PC-3 (cell line): ENCODE measurements around the gene NDOR1. TPM values are rescaled to one million over a fixed set of nuclear protein-coding genes. Genes with fewer than 3 reads are reported as not detected.

Experiments
- ATAC-seq: fragments of 200-7000 bp; cut with Tn5 transposase; 2 replicates; pipeline ENCODE4 v1.9.1; 2020; ENCODE audit warnings: mild to moderate bottlenecking, moderate library complexity
- BruUV-seq: library from RNA; stranded (reverse); fragments of 400-500 nt; replicated peaks from 2 replicates; lab custom pipeline; 2021; lab: Mats Ljungman, UMichigan
- CTCF ChIA-PET: fragments of 300-600 bp; sonication (Branson Sonifier 250); formaldehyde crosslinking; loops from one replicate; lab custom pipeline; 2022; ENCODE audit warnings: antibody characterized with exemption; lab: Charles Lee
- POLR2A ChIA-PET: fragments of 300-600 bp; sonication (Branson Sonifier 250); formaldehyde crosslinking; loops from one replicate; lab custom pipeline; 2022; ENCODE audit warnings: antibody characterized with exemption; ENCODE audit not compliant: unreplicated experiment; lab: Charles Lee
- DNase-seq: peaks from one replicate; pipeline ENCODE4 v3.0.0-alpha.2; 2015
- H2AFZ ChIP-seq: fragments of 300-600 bp; sonication (generic); 2 replicates; pipeline ENCODE4 v1.6.0; 2016; ENCODE audit warnings: antibody characterized with exemption, low read length
- H3F3A ChIP-seq: fragments of 300-600 bp; sonication (generic); one replicate; pipeline ENCODE4 v1.6.0; 2017; ENCODE audit warnings: antibody characterized with exemption, low read length, control low read depth, mild to moderate bottlenecking; ENCODE audit not compliant: unreplicated experiment
- H3K27ac ChIP-seq: fragments of 300-600 bp; sonication (generic); 2 replicates; pipeline ENCODE4 v1.5.1; 2016; ENCODE audit warnings: mild to moderate bottlenecking, low read length
- H3K27me3 ChIP-seq: fragments of 300-600 bp; sonication (generic); 2 replicates; pipeline ENCODE4 v1.6.1; 2016; ENCODE audit warnings: low read length, mixed read lengths
- H3K36me3 ChIP-seq: fragments of 300-600 bp; sonication (generic); 2 replicates; pipeline ENCODE4 v1.6.1; 2016; ENCODE audit warnings: low read depth, mixed run types, low read length, mixed read lengths
- H3K4me1 ChIP-seq: fragments of 300-600 bp; sonication (generic); 2 replicates; pipeline ENCODE4 v1.5.1; 2016; ENCODE audit warnings: low read length; ENCODE audit not compliant: insufficient read depth
- H3K4me2 ChIP-seq: fragments of 300-600 bp; sonication (generic); 2 replicates; pipeline ENCODE4 v1.6.0; 2016; ENCODE audit warnings: low read length
- H3K4me3 ChIP-seq: fragments of 300-600 bp; sonication (generic); 2 replicates; pipeline ENCODE4 v1.5.1; 2016; ENCODE audit warnings: mild to moderate bottlenecking, low read length, mixed read lengths
- H3K79me2 ChIP-seq: fragments of 300-600 bp; sonication (generic); 2 replicates; pipeline ENCODE4 v1.6.1; 2017; ENCODE audit warnings: low read length, mixed read lengths
- H3K9ac ChIP-seq: fragments of 300-600 bp; sonication (generic); 2 replicates; pipeline ENCODE4 v1.6.0; 2016; ENCODE audit warnings: mild to moderate bottlenecking, low read length
- H3K9me2 ChIP-seq: fragments of 300-600 bp; sonication (generic); replicated peaks from 2 replicates; pipeline ENCODE4 v1.6.1; 2016; ENCODE audit warnings: mixed run types, low read length, mixed read lengths
- H3K9me3 ChIP-seq: fragments of 300-600 bp; sonication (generic); 2 replicates; pipeline ENCODE4 v1.6.1; 2016; ENCODE audit warnings: low read length, mixed read lengths
- H4K20me1 ChIP-seq: fragments of 300-600 bp; sonication (generic); 2 replicates; pipeline ENCODE4 v1.6.1; 2016; ENCODE audit warnings: low read length, mixed read lengths
- CTCF ChIP-seq: fragments of 300-600 bp; sonication (generic); conservative IDR thresholded peaks from 2 replicates; pipeline ENCODE4 v1.5.1; 2017; ENCODE audit warnings: antibody characterized with exemption, low read depth, mild to moderate bottlenecking, low read length
- EZH2 ChIP-seq: fragments of 300-600 bp; sonication (generic); IDR thresholded peaks from one replicate; pipeline ENCODE4 v1.6.1; 2017; ENCODE audit warnings: antibody characterized with exemption, mild to moderate bottlenecking, low read length; ENCODE audit not compliant: unreplicated experiment
- EZH2phosphoT487 ChIP-seq: fragments of 300-600 bp; sonication (generic); IDR thresholded peaks from 2 replicates; pipeline ENCODE4 v1.6.1; 2018; ENCODE audit warnings: mild to moderate bottlenecking, antibody characterized with exemption, low read length, borderline replicate concordance
- intact Hi-C: fragments of 100-400 bp; cut with micrococcal nuclease; formaldehyde crosslinking; loops from 2 replicates; pipeline ENCODE4 v1.9.0; 2023
- total RNA-seq: library from RNA; depleted of rRNA; stranded (reverse); fragments of >200 nt; gene quantifications from 2 replicates; pipeline ENCODE4 v1.2.3, GENCODE V29; 2014

The NDOR1 gene
- total RNA-seq, 1 experiment from 2014 or later = 25.7 TPM

- no peaks in the 10 kb centered on the region for H3K36me3 ChIP-seq
- H3K4me1 ChIP-seq = no peaks in the 10 kb centered on the region; the same call in 1 of the 2 replicates
- no peaks in the 10 kb centered on the region for H3K79me2 ChIP-seq
- no peak overlapping the region for H3K27ac ChIP-seq
- H4K20me1 ChIP-seq = no peaks in the 10 kb centered on the region
- BruUV-seq = no TSS peak
- DNase-seq (no peak), ATAC-seq (no peak)
- H3K27me3 ChIP-seq = peaks cover 20% of the 10 kb centered on the region
- H3K9me3 ChIP-seq = no peaks in the 10 kb centered on the region
- H3K4me3 ChIP-seq = no peak overlapping the region
- intact Hi-C loops = no loop called here
- no peaks in the 10 kb centered on the region for H3K9me2 ChIP-seq
- no peaks in the 10 kb centered on the region for H3F3A ChIP-seq
- H3K9ac ChIP-seq = no peak overlapping the region
- ChIA-PET POLR2A (no interaction called here), CTCF (no interaction called here)
- H2AFZ ChIP-seq = no peak overlapping the region
- no peak for TF ChIP-seq CTCF
- no peak for TF ChIP-seq EZH2
- TF ChIP-seq EZH2phosphoT487 = no peak
- H3K4me2 ChIP-seq = no peak overlapping the region
Measured at GRCh38 chr9:137163805-137164204, 41.7 kb upstream of the NDOR1 start.

DNA sequence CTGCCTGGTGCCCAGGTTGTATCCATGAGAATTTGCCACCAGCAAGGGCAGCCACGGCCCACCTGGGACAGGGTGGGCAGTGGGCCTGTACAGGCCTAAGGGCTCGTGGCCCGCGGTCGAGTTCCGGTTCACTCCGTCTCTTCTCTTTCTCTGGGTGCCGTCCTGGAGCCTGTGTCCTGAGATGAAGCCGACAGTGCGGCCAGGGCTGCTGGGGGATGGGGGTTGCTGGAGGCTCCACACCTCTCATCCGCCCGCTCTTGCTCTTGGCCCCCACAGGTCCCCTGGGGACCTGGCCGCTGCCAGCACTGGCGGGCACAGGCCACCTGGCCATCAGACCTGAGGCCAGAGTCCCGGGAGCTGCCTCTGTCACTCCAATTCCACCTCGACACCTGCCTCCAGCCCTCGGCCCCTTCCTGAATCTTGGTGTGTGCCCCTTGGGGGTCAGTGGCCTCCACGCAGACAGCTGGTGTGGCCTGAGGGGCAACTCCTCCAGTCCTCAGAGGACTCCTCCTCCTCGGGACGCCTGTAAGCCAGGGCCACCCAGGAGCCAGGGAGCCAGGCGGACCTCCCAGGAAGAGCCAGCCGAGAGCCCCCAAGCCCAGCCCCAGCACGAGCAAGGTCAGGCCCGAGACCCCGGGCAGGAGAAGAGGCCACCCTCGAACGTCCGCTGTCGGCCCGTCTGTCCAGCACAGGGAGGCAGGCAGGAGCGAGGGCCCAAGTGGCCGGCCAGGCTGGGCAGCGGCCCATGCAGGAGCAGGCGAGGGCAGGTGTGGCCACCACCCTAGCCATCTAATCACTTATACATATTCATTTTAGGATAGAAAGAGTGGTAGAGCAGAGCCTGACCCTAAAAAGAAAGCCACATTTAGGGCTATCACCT, 40.9 kb upstream of the NDOR1 start:
- Histone ChIP-seq H3K27me3 (peaks cover 12% of the 10 kb centered on the region), H4K20me1 (no peaks in the 10 kb centered on the region), H3K36me3 (no peaks in the 10 kb centered on the region), H3K4me1 (no peaks in the 10 kb centered on the region; the same call in 1 of the 2 replicates), H3K9me3 (no peaks in the 10 kb centered on the region), H3K27ac (no peak overlapping the region), H3K4me3 (no peak overlapping the region), H3K9me2 (no peaks in the 10 kb centered on the region), H3K4me2 (no peak overlapping the region), H2AFZ (no peak overlapping the region), H3K9ac (no peak overlapping the region), H3F3A (no peaks in the 10 kb centered on the region), H3K79me2 (no peaks in the 10 kb centered on the region)
- intact Hi-C loops = no loop called here
- CTCF ChIA-PET = no interaction called here
- no TSS peak for BruUV-seq
- no peak for ATAC-seq
- POLR2A ChIA-PET = no interaction called here
- no peak for DNase-seq
- TF ChIP-seq EZH2phosphoT487 = no peak
- no peak for TF ChIP-seq CTCF
- no peak for TF ChIP-seq EZH2

DNA sequence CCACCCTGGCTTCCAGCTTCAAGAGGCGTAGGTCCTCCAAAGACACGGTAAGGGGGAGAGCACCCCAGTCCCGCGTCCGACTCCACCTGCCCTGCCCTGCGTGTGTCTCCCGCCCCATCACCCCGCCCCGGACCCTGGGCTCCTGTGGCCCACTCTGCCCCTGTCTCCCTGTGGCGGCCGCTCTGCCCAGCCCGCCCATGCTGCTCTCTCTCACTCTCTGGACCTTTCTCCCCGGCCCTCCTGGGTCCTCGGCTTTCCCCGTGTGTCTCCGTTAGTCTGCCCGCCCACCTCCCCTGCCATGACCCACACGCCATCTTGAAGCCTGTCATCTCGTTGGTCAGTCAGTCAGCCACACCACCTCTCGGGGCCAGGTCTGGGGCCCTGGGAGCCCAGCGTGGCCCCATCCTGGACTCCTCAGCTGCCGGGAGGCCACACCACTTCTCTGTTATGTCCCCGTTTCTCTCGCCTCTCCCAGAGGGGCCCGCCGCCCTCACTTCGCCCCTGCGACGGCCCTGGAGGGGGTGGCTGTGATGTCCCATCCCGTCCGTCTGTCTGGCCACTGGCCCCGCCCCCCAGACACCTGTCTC, 40.2 kb upstream of the NDOR1 start:
- ATAC-seq (no peak), DNase-seq (no peak)
- no peaks in the 10 kb centered on the region for H3K36me3 ChIP-seq
- no peaks in the 10 kb centered on the region for H3K4me1 ChIP-seq
- H3K9ac ChIP-seq = no peak overlapping the region
- intact Hi-C loops = no loop called here
- H3K4me2 ChIP-seq = no peak overlapping the region
- ChIA-PET CTCF (no interaction called here), POLR2A (no interaction called here)
- TF ChIP-seq EZH2phosphoT487 (no peak), EZH2 (no peak), CTCF (no peak)
- H3K79me2 ChIP-seq = no peaks in the 10 kb centered on the region
- no TSS peak for BruUV-seq
- no peaks in the 10 kb centered on the region for H3F3A ChIP-seq
- no peak overlapping the region for H3K27ac ChIP-seq
- H3K27me3 ChIP-seq = peaks cover 12% of the 10 kb centered on the region
- no peak overlapping the region for H2AFZ ChIP-seq
- H3K4me3 ChIP-seq = no peak overlapping the region
- no peaks in the 10 kb centered on the region for H3K9me2 ChIP-seq
- no peaks in the 10 kb centered on the region for H3K9me3 ChIP-seq
- H4K20me1 ChIP-seq = no peaks in the 10 kb centered on the region
